Tibial nerve (tissue), 4 donors: Measurements from ENCODE around the gene SPECC1. TPM values are rescaled to one million over a fixed set of nuclear protein-coding genes. Genes with fewer than 3 reads are reported as not detected.

ENCODE experiments used
- DNase-seq, 2 donors: peaks; one replicate each; pipeline ENCODE4 v3.0.0-alpha.2; 2019; ENCODE audit warnings: low spot score in 2 of 2
- H3K27ac ChIP-seq, 4 donors: fragments of 200-600 bp; sonication (generic) in 3 of 4; one replicate each; pipeline ENCODE4 v1.5.1; 2017 to 2019; ENCODE audit warnings: mild to moderate bottlenecking in 1 of 4
- H3K27me3 ChIP-seq, 2 donors: fragments of 200-600 bp; sonication (generic) in 1 of 2; one replicate each; pipeline versions ENCODE4 v1.5.1 to v1.6.0; 2017 to 2019
- H3K36me3 ChIP-seq, 3 donors: fragments of 200-600 bp; sonication (generic); one replicate each; pipeline ENCODE4 v1.5.1; 2018 to 2019
- H3K4me1 ChIP-seq, 4 donors: fragments of 200-600 bp; sonication (generic) in 3 of 4; one replicate each; pipeline ENCODE4 v1.5.1; 2017 to 2019
- H3K4me3 ChIP-seq, 4 donors: fragments of 200-600 bp; sonication (generic) in 3 of 4; one replicate each; pipeline ENCODE4 v1.5.1; 2017 to 2019; ENCODE audit warnings: mild to moderate bottlenecking in 1 of 4, moderate library complexity in 1 of 4
- H3K9me3 ChIP-seq, 4 donors: fragments of 200-600 bp; sonication (generic) in 3 of 4; one replicate each; pipeline ENCODE4 v1.5.1; 2017 to 2019
- EP300 ChIP-seq, 2 donors: sonication (generic); formaldehyde crosslinking; IDR thresholded peaks; one replicate each; pipeline ENCODE4 v1.6.1; 2017; ENCODE audit warnings: antibody characterized with exemption in 2 of 2, mild to moderate bottlenecking in 1 of 2
- POLR2A ChIP-seq, 2 donors: fragments of 450-650 bp; IDR thresholded peaks; one replicate each; pipeline ENCODE4 v1.6.1; 2017; ENCODE audit warnings: antibody characterized with exemption in 2 of 2, mild to moderate bottlenecking in 2 of 2, moderate library complexity in 2 of 2
- WGBS, 2 donors: methylation state at CpG; one replicate each; pipeline ENCODE4 v1.1.5; 2018; 5-methylcytosine and 5-hydroxymethylcytosine counted together
- total RNA-seq, 4 donors: library from RNA; depleted of rRNA; stranded (reverse); fragments of >200 nt; gene quantifications; one replicate each; pipeline ENCODE4 v1.1.0, GENCODE V29; 2016
- TF ChIP-seq, protein P1 (sequence below), 5 experiments: fragments of 200-600 bp in 3 of 5; fragments of 450-650 bp in 2 of 5; sonication (generic) in 3 of 5; IDR thresholded peaks; one replicate each; pipeline ENCODE4 v1.5.1; 2016 to 2019; ENCODE audit warnings: antibody characterized with exemption in 5 of 5, mild to moderate bottlenecking in 3 of 5, moderate library complexity in 2 of 5

The SPECC1 gene
- total RNA-seq, 4 donors from 2014 or later, result 63.2 to 139 (median 98.1) TPM

GRCh38 chr17:20284570-20285295, 275.6 kb downstream of the SPECC1 start:
- H3K27me3 ChIP-seq, result no peaks in the 10 kb centered on the region
- no peaks in the 10 kb centered on the region for H3K9me3 ChIP-seq
- H3K4me1 ChIP-seq, result no peaks in the 10 kb centered on the region
- peaks cover 0 to 11% (median 0%) of the 10 kb centered on the region in 3 donors for H3K36me3 ChIP-seq
- no peak overlapping the region for H3K27ac ChIP-seq
- H3K4me3 ChIP-seq, result no peak overlapping the region
- TF ChIP-seq EP300 (IDR thresholded peaks at IDR 0.05) (no peak), POLR2A (IDR thresholded peaks at IDR 0.05) (no peak)
- TF ChIP-seq, protein P1, sequence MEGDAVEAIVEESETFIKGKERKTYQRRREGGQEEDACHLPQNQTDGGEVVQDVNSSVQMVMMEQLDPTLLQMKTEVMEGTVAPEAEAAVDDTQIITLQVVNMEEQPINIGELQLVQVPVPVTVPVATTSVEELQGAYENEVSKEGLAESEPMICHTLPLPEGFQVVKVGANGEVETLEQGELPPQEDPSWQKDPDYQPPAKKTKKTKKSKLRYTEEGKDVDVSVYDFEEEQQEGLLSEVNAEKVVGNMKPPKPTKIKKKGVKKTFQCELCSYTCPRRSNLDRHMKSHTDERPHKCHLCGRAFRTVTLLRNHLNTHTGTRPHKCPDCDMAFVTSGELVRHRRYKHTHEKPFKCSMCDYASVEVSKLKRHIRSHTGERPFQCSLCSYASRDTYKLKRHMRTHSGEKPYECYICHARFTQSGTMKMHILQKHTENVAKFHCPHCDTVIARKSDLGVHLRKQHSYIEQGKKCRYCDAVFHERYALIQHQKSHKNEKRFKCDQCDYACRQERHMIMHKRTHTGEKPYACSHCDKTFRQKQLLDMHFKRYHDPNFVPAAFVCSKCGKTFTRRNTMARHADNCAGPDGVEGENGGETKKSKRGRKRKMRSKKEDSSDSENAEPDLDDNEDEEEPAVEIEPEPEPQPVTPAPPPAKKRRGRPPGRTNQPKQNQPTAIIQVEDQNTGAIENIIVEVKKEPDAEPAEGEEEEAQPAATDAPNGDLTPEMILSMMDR (IDR thresholded peaks at IDR 0.05), result no peak
- 79 to 81% methylated on average over 6 of the region's 6 CpGs for WGBS, 2 donors
- no peak for DNase-seq

GRCh38 chr17:20289984-20290383, 280.8 kb downstream of the SPECC1 start:
- H3K4me1 ChIP-seq, result no peaks in the 10 kb centered on the region
- H3K4me3 ChIP-seq, result no peak overlapping the region
- WGBS, 2 donors, result 91 to 94% methylated on average over 3 of the region's 3 CpGs
- H3K36me3 ChIP-seq, result peaks cover 0 to 13% (median 0%) of the 10 kb centered on the region in 3 donors
- H3K27me3 ChIP-seq, result no peaks in the 10 kb centered on the region
- DNase-seq, result no peak
- TF ChIP-seq POLR2A (IDR thresholded peaks at IDR 0.05), result no peak
- TF ChIP-seq, protein P1 (IDR thresholded peaks at IDR 0.05), result no peak
- TF ChIP-seq EP300 (IDR thresholded peaks at IDR 0.05), result no peak
- H3K9me3 ChIP-seq, result no peaks in the 10 kb centered on the region
- no peak overlapping the region for H3K27ac ChIP-seq

GRCh38 chr17:20291853-20292252, 282.7 kb downstream of the SPECC1 start:
- no peaks in the 10 kb centered on the region for H3K9me3 ChIP-seq
- DNase-seq, result no peak
- TF ChIP-seq POLR2A (IDR thresholded peaks at IDR 0.05), result no peak
- peaks cover 0 to 9% (median 0%) of the 10 kb centered on the region in 3 donors for H3K36me3 ChIP-seq
- H3K4me1 ChIP-seq, result no peaks in the 10 kb centered on the region
- 51 to 56% methylated on average over 6 of the region's 6 CpGs for WGBS, 2 donors
- no peak overlapping the region for H3K4me3 ChIP-seq
- no peak overlapping the region for H3K27ac ChIP-seq
- H3K27me3 ChIP-seq, result no peaks in the 10 kb centered on the region

GRCh38 chr17:20293501-20293900, 284.3 kb downstream of the SPECC1 start:
- Histone ChIP-seq H3K9me3 (no peaks in the 10 kb centered on the region), H3K4me3 (no peak overlapping the region), H3K36me3 (peaks cover 0 to 23% (median 0%) of the 10 kb centered on the region in 3 donors), H3K27me3 (no peaks in the 10 kb centered on the region), H3K4me1 (no peaks in the 10 kb centered on the region), H3K27ac (no peak overlapping the region)
- no peak for DNase-seq
- 96 to 100% methylated on average over 1 to 2 of the region's 2 CpGs for WGBS, 2 donors
- no peak for TF ChIP-seq EP300 (IDR thresholded peaks at IDR 0.05)

- no peak for DNase-seq
- Histone ChIP-seq H3K36me3 (peaks cover 0 to 23% (median 0%) of the 10 kb centered on the region in 3 donors), H3K27me3 (no peaks in the 10 kb centered on the region), H3K9me3 (no peaks in the 10 kb centered on the region), H3K4me3 (no peak overlapping the region), H3K4me1 (no peaks in the 10 kb centered on the region), H3K27ac (no peak overlapping the region)
- TF ChIP-seq, protein P1 (IDR thresholded peaks at IDR 0.05), result no peak
- TF ChIP-seq POLR2A (IDR thresholded peaks at IDR 0.05) (no peak), EP300 (IDR thresholded peaks at IDR 0.05) (no peak)
- WGBS, 2 donors, result 93 to 98% methylated on average over 6 of the region's 6 CpGs
Observed at GRCh38 chr17:20294120-20294519, 285.0 kb downstream of the SPECC1 start.

- no peak overlapping the region for H3K4me3 ChIP-seq
- no peak for DNase-seq
- no peaks in the 10 kb centered on the region for H3K9me3 ChIP-seq
- WGBS, 2 donors, result 94 to 100% methylated on average over 3 of the region's 3 CpGs
- TF ChIP-seq EP300 (IDR thresholded peaks at IDR 0.05), result no peak
- TF ChIP-seq, protein P1 (IDR thresholded peaks at IDR 0.05), result no peak
- no peak for TF ChIP-seq POLR2A (IDR thresholded peaks at IDR 0.05)
- H3K4me1 ChIP-seq, result peaks cover 0 to 8% (median 0%) of the 10 kb centered on the region in 4 donors
- no peaks in the 10 kb centered on the region for H3K27me3 ChIP-seq
- peaks cover 0 to 17% (median 0%) of the 10 kb centered on the region in 3 donors for H3K36me3 ChIP-seq
- no peak overlapping the region for H3K27ac ChIP-seq
Observed at GRCh38 chr17:20299013-20299412, 289.9 kb downstream of the SPECC1 start.
